GF-D8 (cell line): Measurements from ENCODE around the gene KDM3B.
A peak's percentile ranks its signal among the peaks of the same experiment; 100 is the strongest.

Experiments used
- DNase-seq: peaks from one replicate; lab custom pipeline; 2025; lab: John Stamatoyannopoulos, UW

Gene KDM3B

DNA sequence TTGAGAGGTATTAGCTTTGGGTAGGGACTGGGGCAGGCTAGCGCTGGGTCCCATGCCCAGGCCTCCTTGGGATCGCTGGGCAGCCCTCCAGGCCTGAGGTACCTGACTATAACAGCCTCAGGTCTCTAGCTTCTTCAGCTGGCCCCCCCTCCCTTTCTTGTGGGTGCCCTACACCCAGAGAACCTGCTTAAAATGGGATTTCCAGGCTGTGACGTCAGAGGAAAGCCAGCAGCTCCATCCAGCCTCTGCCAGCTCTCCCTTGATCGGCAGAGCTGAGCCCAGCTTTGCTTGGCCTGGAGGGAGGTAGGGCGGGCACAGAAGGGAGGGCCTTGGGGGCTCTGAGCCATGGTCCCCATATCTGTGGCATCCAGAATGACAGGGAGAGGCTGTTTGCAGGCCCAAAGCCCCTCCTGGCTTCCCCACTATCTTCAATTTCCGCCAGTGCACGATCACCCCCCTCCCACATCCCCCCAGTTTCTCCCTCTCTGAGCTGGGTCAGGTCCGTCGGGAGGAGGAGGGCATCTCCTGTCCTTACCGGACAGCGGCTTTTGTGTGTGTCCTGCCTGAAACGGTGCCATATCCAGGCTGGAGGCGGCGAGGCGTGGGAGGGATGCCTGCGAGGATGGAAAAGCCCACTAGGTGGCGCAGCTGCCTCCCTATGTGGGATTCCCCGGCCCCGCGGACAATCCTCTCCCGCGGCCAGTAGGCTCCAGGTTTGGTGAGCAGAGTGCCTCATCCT lies 97.2 kb downstream of the KDM3B start:
- no peak for DNase-seq

GRCh38 chr5:138450971-138451370 lies 98.5 kb downstream of the KDM3B start:
- no peak for DNase-seq

GRCh38 chr5:138452720-138453119 lies 100.2 kb downstream of the KDM3B start:
- no peak for DNase-seq

- DNase-seq, result no peak
Measured at GRCh38 chr5:138453590-138453989, 101.1 kb downstream of the KDM3B start.

DNA sequence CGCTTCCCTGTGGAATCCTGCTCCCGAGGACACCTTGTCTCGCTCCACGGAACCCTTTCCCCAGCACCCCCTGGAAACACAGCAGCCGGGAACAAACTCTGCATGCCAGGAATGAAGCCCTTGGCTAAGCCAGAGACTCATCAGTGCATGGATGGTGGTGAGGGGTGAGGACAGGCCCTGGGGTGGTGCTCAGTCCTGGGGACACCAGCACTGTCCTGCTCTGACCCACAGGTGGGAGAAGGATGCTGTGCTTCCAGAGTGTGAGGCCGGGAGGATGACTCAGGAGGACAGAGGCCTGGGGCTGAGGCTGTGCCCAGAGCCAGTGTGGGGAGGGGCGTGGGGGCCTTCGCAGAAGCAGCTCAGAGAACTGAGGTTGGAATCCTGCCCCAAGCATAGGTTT lies 101.6 kb downstream of the KDM3B start:
- DNase-seq, result no peak

- DNase-seq, result no peak
Measured at GRCh38 chr5:138455232-138455930, 102.9 kb downstream of the KDM3B start.

- DNase-seq, result no peak
Measured at GRCh38 chr5:138457531-138458275, 105.2 kb downstream of the KDM3B start.

- no peak for DNase-seq
Measured at GRCh38 chr5:138458384-138458783, 105.9 kb downstream of the KDM3B start.

DNA sequence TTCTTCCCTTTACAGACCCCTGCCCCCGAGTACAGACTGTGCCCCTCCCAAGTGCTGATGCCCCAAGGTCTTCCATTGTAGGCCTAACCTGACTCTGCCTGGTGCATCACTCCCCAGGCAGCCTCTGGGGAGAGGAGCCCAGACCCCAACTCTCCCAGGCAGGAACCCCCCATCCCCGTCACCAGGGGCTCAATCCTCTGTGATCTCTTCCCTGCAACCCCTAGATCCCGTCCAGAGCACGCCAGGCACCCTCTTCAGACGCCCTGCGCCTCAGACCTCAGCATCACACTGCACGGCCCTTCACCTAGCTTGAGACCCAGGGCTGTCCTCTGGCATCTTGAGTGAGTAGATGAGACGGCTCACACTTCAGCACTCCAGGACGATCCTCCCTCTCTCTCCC lies 106.4 kb downstream of the KDM3B start:
- DNase-seq, result no peak

- peak; percentile 24 for DNase-seq
Measured at GRCh38 chr5:138459311-138459933, 106.9 kb downstream of the KDM3B start.

DNA sequence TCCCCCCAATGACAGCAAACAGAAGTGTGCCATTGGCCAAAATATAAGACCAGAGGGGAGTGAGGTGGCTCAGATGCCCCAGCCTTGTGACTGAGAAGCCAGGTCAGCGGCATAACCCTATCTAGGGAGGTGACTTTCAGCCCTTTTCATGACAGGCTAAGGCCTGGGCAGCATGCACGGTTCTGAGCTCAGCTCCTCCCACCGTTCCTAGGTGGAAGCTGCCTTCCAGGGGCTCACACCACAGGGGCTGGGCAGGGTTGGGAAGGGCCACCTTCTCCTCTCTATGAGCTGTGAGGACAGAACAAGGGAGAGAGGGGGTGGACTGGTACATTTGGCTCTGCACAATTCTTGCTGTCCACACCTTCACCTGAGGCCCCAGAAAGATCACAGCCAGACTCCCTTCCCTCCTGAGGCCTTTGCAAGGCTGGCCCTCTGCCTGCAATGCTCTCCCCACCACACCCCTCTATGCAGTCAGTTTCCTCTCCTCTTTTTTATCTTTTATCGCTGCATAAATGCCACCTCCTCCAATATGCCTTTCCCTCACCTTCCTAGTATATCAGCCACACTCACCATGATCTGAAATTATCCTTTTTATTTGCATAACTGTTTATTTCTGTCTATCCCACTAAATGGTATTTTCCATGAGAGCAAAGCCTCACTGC lies 107.7 kb downstream of the KDM3B start:
- no peak for DNase-seq

- DNase-seq, result no peak
Measured at GRCh38 chr5:138461343-138462125, 109.0 kb downstream of the KDM3B start.

DNA sequence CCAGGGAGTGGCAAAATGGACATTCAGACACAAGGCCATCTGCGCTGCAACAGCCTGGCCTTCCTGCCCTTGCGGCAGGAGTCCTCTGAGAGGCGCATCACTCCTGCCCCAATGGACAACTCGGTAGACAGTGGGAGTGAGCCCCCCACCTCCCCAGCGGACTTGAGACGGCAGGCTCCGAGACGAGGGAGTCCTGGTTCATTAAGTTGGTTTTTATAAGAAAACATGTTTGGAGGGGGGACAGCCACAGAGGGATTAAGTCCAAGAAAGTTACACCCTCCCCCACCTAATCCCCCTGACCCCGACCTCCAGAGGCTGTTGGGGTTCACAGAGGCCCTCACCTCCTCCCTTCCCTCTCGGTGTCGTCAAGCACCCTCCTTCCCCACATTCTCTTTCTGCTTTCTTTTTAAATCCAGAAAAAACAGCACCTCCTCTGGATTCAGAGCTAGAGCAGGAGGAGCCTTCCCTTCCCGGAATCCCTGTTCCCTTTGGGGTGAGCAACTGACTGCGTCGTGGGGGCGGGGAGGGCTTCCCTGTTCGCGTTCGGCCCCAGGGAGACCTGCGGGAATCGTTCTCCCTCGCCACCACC lies 111.0 kb downstream of the KDM3B start:
- no peak for DNase-seq

DNA sequence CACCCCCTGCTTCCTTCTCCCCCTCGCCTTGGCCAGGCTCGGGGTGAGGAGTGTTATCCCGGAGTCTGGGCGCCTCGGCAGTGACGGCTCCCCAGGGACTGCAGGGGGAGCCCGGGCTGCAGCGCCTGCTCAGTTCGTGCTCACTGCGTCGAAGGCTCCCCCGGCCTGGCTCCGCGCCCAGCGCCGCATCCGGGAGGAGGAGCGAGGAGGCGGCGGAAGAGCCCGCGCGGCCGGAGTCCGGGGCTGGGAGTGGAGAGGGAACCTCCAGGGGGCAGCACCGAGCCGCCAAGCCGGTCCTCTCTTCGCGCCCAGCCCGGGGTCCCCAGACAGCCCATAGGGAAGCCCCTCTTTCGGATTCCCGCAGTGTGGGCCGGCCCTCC lies 111.5 kb downstream of the KDM3B start:
- DNase-seq, result peak; percentile 76

DNA sequence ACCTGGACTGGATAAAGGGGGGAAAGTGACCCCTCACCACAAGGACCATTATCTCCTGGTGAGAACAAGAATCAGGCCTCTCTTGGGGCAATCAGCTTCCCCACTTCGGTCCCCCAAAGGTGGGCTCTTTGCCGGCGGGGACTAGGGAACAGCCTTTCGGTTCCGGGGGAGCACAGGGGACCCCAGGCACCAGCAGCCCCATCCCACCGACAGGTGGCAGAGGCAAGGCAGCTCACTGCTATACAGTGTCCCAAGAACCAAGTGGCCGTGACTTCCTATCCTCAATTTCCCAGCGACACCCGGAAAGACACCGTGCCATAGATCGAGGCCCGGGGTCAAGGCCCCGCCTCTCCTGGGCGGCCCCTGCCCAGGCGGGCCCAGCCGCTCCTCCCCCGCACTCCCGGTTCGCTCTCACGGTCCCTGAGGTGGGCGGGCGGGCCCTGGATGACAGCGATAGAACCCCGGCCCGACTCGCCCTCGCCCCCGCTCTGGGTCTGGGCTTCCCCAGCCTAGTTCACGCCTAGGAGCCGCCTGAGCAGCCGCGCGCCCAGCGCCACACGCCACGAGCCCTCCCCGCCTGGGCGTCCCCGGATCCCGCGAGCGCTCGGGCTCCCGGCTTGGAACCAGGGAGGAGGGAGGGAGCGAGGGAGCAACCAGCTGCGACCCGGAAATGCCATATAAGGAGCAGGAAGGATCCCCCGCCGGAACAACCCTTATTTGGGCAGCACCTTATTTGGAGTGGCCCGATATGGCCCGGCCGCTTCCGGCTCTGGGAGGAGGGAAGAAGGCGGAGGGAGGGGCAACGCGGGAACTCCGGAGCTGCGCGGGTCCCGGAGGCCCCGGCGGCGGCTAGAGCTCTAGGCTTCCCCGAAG lies 112.1 kb downstream of the KDM3B start:
- peak; percentile 79 for DNase-seq

- peak; percentile 50 for DNase-seq
Measured at GRCh38 chr5:138465261-138466124, 113.0 kb downstream of the KDM3B start, which contains the start of gene EGR1. TSS of gene EGR1 (plus strand) at chr5:138465479. CDS start at chr5:138465762, 283 bp downstream.

GRCh38 chr5:138466125-138466899 lies 113.8 kb downstream of the KDM3B start:
- DNase-seq, result no peak
